Neural cell (in vitro differentiated cells): ENCODE data around the gene B3GNT3. TPM values are rescaled to one million over a fixed set of nuclear protein-coding genes. Genes with fewer than 3 reads are reported as not detected.
"Not testable (repeated sequence)": the region's sequence is repeated elsewhere in the genome, so short reads cannot be mapped to it uniquely, and the experiment has no call there.

Experiments
- H2AFZ ChIP-seq: fragments of 200-600, 300-800 bp; sonication (generic), shearing (Covaris generic); 2 replicates; pipeline ENCODE4 v1.6.0; 2014; ENCODE audit warnings: low read depth, mild to moderate bottlenecking, antibody characterized with exemption, low read length, moderate library complexity
- H3F3A ChIP-seq: fragments of 200-600 bp; shearing (Covaris generic); 2 replicates; pipeline ENCODE4 v1.6.1; 2016; ENCODE audit warnings: mild to moderate bottlenecking, moderate library complexity, mixed read lengths, antibody characterized with exemption, low read length; ENCODE audit not compliant: insufficient read depth, poor library complexity, severe bottlenecking
- H3K27ac ChIP-seq: fragments of 200-600, 300-800 bp; sonication (generic), shearing (Covaris generic); 2 replicates; pipeline ENCODE4 v1.5.1; 2014; ENCODE audit warnings: mild to moderate bottlenecking, low read length, moderate library complexity
- H3K27me3 ChIP-seq: fragments of 300-800, 200-600 bp; sonication (generic), shearing (Covaris generic); 2 replicates; pipeline ENCODE4 v1.6.0; 2014; ENCODE audit warnings: mild to moderate bottlenecking, low read depth, low read length, moderate library complexity; ENCODE audit not compliant: insufficient read depth
- H3K36me3 ChIP-seq: fragments of 300-800, 200-600 bp; sonication (generic), shearing (Covaris generic); 2 replicates; pipeline ENCODE4 v1.5.1; 2014; ENCODE audit warnings: mild to moderate bottlenecking, antibody characterized with exemption, low read length, moderate library complexity; ENCODE audit not compliant: insufficient read depth
- H3K4me2 ChIP-seq: fragments of 300-800, 200-600 bp; sonication (generic), shearing (Covaris generic); 2 replicates; pipeline ENCODE4 v1.6.0; 2014; ENCODE audit warnings: mild to moderate bottlenecking, low read length
- H3K4me3 ChIP-seq: fragments of 300-800, 200-600 bp; sonication (generic), shearing (Covaris generic); 2 replicates; pipeline ENCODE4 v1.5.1; 2014; ENCODE audit warnings: mild to moderate bottlenecking, low read length, moderate library complexity
- H3K79me2 ChIP-seq: fragments of 200-600 bp; shearing (Covaris generic); replicated peaks from 2 replicates; pipeline ENCODE4 v1.6.0; 2014; ENCODE audit warnings: mild to moderate bottlenecking, low read length, moderate library complexity; ENCODE audit not compliant: insufficient read depth
- H3K9ac ChIP-seq: fragments of 300-800, 200-600 bp; sonication (generic), shearing (Covaris generic); 2 replicates; pipeline ENCODE4 v1.6.1; 2016; ENCODE audit warnings: mild to moderate bottlenecking, low read length, mixed read lengths
- H3K9me2 ChIP-seq: fragments of 200-600 bp; shearing (Covaris generic); 2 replicates; pipeline ENCODE4 v1.6.1; 2016; ENCODE audit warnings: mild to moderate bottlenecking, low read length, mixed read lengths; ENCODE audit not compliant: insufficient read depth
- H3K9me3 ChIP-seq: fragments of 200-600, 300-800 bp; sonication (generic), shearing (Covaris generic); 2 replicates; pipeline ENCODE4 v1.6.1; 2016; ENCODE audit warnings: mild to moderate bottlenecking, mixed run types, low read length, moderate library complexity, mixed read lengths
- H4K20me1 ChIP-seq: fragments of 200-600 bp; shearing (Covaris generic); 2 replicates; pipeline ENCODE4 v1.6.1; 2016; ENCODE audit warnings: mild to moderate bottlenecking, mixed run types; ENCODE audit not compliant: insufficient read depth
- CTCF ChIP-seq: fragments of 450-650 bp; IDR thresholded peaks from 2 replicates; pipeline ENCODE4 v1.5.1; 2014; ENCODE audit warnings: antibody characterized with exemption, mild to moderate bottlenecking, moderate library complexity; ENCODE audit not compliant: poor library complexity, severe bottlenecking
- EP300 ChIP-seq: fragments of 450-650 bp; conservative IDR thresholded peaks from 2 replicates; pipeline ENCODE4 v1.6.1; 2014; ENCODE audit warnings: antibody characterized with exemption, mild to moderate bottlenecking, moderate library complexity; ENCODE audit not compliant: poor library complexity, severe bottlenecking
- EZH2 ChIP-seq: fragments of 200-600, 300-800 bp; shearing (Covaris generic), sonication (generic); IDR thresholded peaks from 2 replicates; pipeline ENCODE4 v1.6.1; 2014; ENCODE audit warnings: antibody characterized with exemption, low read length, borderline replicate concordance, mild to moderate bottlenecking; ENCODE audit not compliant: insufficient read depth, poor library complexity, severe bottlenecking
- MXI1 ChIP-seq: fragments of 450-650 bp; conservative IDR thresholded peaks from 2 replicates; pipeline ENCODE4 v1.6.1; 2014; ENCODE audit warnings: antibody characterized with exemption, mild to moderate bottlenecking; ENCODE audit not compliant: poor library complexity, severe bottlenecking
- POLR2AphosphoS5 ChIP-seq: IDR thresholded peaks from 2 replicates; pipeline ENCODE4 v1.6.1; 2012
- RAD21 ChIP-seq: fragments of 450-650 bp; conservative IDR thresholded peaks from 2 replicates; pipeline ENCODE4 v1.6.1; 2014; ENCODE audit warnings: antibody characterized with exemption, mild to moderate bottlenecking, moderate library complexity
- REST ChIP-seq: IDR thresholded peaks from 2 replicates; pipeline ENCODE4 v1.6.1; 2012; ENCODE audit warnings: borderline replicate concordance
- SMC3 ChIP-seq: fragments of 450-650 bp; conservative IDR thresholded peaks from 2 replicates; pipeline ENCODE4 v1.6.1; 2014; ENCODE audit warnings: antibody characterized with exemption, mild to moderate bottlenecking, moderate library complexity; ENCODE audit not compliant: poor library complexity
- TAF1 ChIP-seq: IDR thresholded peaks from 2 replicates; pipeline ENCODE4 v1.6.1; 2012; ENCODE audit warnings: low read depth
- polyA plus RNA-seq: library from polyadenylated mRNA; depleted of rRNA; stranded (reverse); fragments of >200 nt; gene quantifications from 2 replicates; pipeline ENCODE4 v1.2.3, GENCODE V29; 2014

Gene B3GNT3
- polyA plus RNA-seq, 1 donor from 2014 or later = not detected

GRCh38 chr19:17775245-17775927 is 19.6 kb upstream of the B3GNT3 start:
- Histone ChIP-seq H3F3A (no peaks in the 10 kb centered on the region), H3K79me2 (no peaks in the 10 kb centered on the region), H3K9me2 (no peaks in the 10 kb centered on the region), H3K36me3 (peaks cover 4% of the 10 kb centered on the region), H2AFZ (no peak overlapping the region), H3K27ac (no peak overlapping the region), H3K4me3 (no peak overlapping the region), H3K9ac (no peak overlapping the region), H3K9me3 (no peaks in the 10 kb centered on the region), H3K4me2 (no peak overlapping the region), H4K20me1 (no peaks in the 10 kb centered on the region), H3K27me3 (no peaks in the 10 kb centered on the region)
- TF ChIP-seq CTCF (peak; percentile 61), REST (no peak), EZH2 (no peak), RAD21 (peak; percentile 55), SMC3 (peak; percentile 54)

- Histone ChIP-seq H3K4me3 (no peak overlapping the region), H3K27me3 (no peaks in the 10 kb centered on the region), H3F3A (no peaks in the 10 kb centered on the region), H3K9ac (no peak overlapping the region), H3K79me2 (no peaks in the 10 kb centered on the region), H3K27ac (no peak overlapping the region), H3K36me3 (peaks cover 4% of the 10 kb centered on the region), H2AFZ (no peak overlapping the region), H3K9me3 (no peaks in the 10 kb centered on the region), H3K9me2 (no peaks in the 10 kb centered on the region), H3K4me2 (no peak overlapping the region), H4K20me1 (no peaks in the 10 kb centered on the region)
- TF ChIP-seq RAD21 = no peak
- no peak for TF ChIP-seq EP300
- no peak for TF ChIP-seq REST
- TF ChIP-seq EZH2 = no peak
- no peak for TF ChIP-seq CTCF
- no peak for TF ChIP-seq POLR2AphosphoS5
- no peak for TF ChIP-seq SMC3
- TF ChIP-seq TAF1 = no peak
- TF ChIP-seq MXI1 = no peak
Observed at GRCh38 chr19:17775991-17776803, 18.7 kb upstream of the B3GNT3 start.

- not testable (repeated sequence) for H3K9me2 ChIP-seq, H3K4me2 ChIP-seq, H3K9me3 ChIP-seq, H3K4me3 ChIP-seq, H3K27me3 ChIP-seq, H3K79me2 ChIP-seq, H2AFZ ChIP-seq, H4K20me1 ChIP-seq, H3K36me3 ChIP-seq, H3F3A ChIP-seq, H3K27ac ChIP-seq, H3K9ac ChIP-seq
Observed at GRCh38 chr19:17777840-17778239, 17.1 kb upstream of the B3GNT3 start.
